ENCODE results near the gene CDK6.

DNA sequence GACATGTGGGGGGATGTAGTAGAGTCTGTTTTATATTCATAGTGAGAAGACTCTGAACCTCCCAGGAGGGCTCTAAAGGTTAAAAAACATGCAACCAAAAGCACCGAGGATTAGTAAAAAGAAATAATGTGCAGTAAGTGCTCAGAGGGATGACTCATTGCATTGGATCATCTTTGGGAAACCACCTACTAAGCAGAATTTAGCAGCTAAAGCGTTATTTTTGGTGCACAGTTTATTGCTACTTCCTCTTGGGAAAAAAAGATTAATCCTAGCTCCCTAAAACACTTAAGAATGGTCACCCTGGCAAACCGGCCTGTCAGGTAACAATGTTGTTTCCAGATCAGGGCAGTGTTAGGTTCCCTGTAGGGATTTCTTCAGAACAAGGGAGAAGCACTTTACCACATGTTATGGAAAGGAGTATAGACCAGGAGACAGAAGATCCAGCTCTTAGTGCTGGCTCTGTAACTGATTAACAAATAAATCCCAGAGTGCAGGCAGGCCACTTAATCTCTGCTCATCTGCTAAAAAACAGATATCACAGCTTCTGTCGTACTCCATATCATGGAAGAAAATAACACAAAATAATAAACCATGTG lies 201.4 kb downstream of the CDK6 start:
- TF ChIP-seq POLR2A (IDR thresholded peaks at IDR 0.05; ENCODE audit: low read depth, low read length) (no peak), POLR2AphosphoS5 (IDR thresholded peaks at IDR 0.05; ENCODE audit: low read depth, low read length) (no peak; the same call in 1 of the 2 replicates), TAF1 (IDR thresholded peaks at IDR 0.05; ENCODE audit: borderline replicate concordance, low read depth, low read length) (no peak)
